A673 (cell line): ENCODE measurements around the gene ATP10A.

ENCODE experiments used
- CTCF ChIP-seq: fragments of 300-800, 200-600 bp; sonication (generic); conservative IDR thresholded peaks from 2 replicates; pipeline ENCODE4 v1.5.1; 2017; ENCODE audit warnings: low read depth, mild to moderate bottlenecking, antibody characterized with exemption, low read length, moderate library complexity, mixed read lengths
- EZH2 ChIP-seq: fragments of 200-600 bp; sonication (generic); IDR thresholded peaks from 2 replicates; pipeline ENCODE4 v1.6.1; 2017; ENCODE audit warnings: borderline replicate concordance, low read depth, mild to moderate bottlenecking, mixed read lengths, antibody characterized with exemption, low read length; ENCODE audit not compliant: poor library complexity, severe bottlenecking

- TF ChIP-seq CTCF (no peak), EZH2 (no peak)
Measured at GRCh38 chr15:25772500-25772899, 90.6 kb downstream of the ATP10A start.
